GM21786 (cell line): ENCODE measurements around the gene VPS36.
A peak's percentile ranks its signal among the peaks of the same experiment; 100 is the strongest.
"Not testable (repeated sequence)": the region's sequence is repeated elsewhere in the genome, so short reads cannot be mapped to it uniquely, and the experiment has no call there.

Experiments used
- ATAC-seq: cut with Tn5 transposase; IDR thresholded peaks from one replicate; pipeline ENCODE4 v1.9.1; 2021; ENCODE audit not compliant: unreplicated experiment

Gene VPS36, protein sequence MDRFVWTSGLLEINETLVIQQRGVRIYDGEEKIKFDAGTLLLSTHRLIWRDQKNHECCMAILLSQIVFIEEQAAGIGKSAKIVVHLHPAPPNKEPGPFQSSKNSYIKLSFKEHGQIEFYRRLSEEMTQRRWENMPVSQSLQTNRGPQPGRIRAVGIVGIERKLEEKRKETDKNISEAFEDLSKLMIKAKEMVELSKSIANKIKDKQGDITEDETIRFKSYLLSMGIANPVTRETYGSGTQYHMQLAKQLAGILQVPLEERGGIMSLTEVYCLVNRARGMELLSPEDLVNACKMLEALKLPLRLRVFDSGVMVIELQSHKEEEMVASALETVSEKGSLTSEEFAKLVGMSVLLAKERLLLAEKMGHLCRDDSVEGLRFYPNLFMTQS

GRCh38 chr13:52450012-52450792 is at the start of gene VPS36:
VPS36 (minus strand) TSS chr13:52450634; CDS start chr13:52450594, 40 bp downstream.
- ATAC-seq: peak; percentile 59

DNA sequence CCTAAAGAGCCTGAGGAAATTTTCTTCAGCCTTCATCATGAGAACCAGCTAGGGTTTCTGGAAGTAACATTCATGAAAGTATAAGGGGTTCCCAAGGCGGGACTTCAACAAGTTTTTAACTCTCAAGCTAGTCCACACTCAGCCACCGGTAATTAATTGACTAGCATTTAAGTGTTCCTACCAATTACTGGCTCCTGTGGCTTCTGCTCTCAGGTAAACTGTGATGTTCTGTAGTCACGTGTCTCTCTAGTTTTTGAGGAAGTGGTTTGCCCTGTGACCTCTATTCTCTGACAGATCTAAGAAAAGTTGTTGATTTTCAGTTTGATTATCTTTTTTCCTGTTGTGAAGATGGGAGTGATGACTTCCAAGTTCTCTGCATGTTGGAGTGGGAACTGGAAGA is 47.5 kb upstream of the VPS36 start:
- peak; percentile 89 for ATAC-seq

GRCh38 chr13:52494241-52494640 is 43.8 kb upstream of the VPS36 start:
- not testable (repeated sequence) for ATAC-seq

- ATAC-seq: not testable (repeated sequence)
These were observed 40.6 kb upstream of the VPS36 start for GRCh38 chr13:52491015-52491414.

GRCh38 chr13:52488763-52489162 is 38.3 kb upstream of the VPS36 start:
- ATAC-seq: not testable (repeated sequence)

- ATAC-seq: not testable (repeated sequence)
These were observed 36.6 kb upstream of the VPS36 start for GRCh38 chr13:52487078-52487477.

DNA sequence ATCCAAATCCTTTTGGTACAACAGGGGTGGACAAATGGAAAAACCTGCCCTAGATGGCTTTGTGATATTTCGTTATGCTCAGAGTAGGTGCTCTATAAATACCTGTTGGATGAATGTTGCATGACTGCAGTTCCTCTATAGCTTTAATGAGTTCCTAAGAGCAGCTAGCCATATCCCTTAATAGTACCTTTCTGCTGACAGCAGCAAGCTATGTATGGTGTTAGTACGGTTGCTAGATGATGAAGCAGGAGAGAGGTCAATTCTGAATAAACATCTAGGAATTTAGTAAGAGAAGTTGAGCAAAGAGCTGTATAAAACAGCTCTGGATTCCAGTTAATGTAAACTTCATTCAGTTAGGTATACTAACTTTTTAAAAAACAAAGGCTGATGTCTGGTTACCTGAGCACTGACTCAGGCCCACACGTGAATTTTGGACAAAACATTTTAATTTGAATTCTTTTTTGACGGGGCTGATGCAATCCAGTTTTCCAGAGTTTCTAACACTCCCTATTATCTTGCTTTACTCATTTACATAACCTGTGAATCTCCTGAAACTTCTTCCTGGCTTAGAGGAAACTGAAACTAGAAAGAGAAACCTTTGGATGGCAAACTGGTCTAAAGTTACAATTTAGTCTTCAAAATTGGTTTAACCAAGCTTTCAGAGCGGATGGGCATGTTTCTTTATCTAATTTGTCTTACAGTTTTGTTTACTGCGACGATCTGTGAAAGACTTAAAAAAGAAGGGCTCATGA is 30.4 kb upstream of the VPS36 start:
- not testable (repeated sequence) for ATAC-seq

GRCh38 chr13:52468487-52468886 is 18.1 kb upstream of the VPS36 start:
- ATAC-seq: not testable (repeated sequence)

GRCh38 chr13:52463526-52463925 is 13.1 kb upstream of the VPS36 start:
- no peak for ATAC-seq

GRCh38 chr13:52461265-52461664 is 10.8 kb upstream of the VPS36 start:
- ATAC-seq: no peak

DNA sequence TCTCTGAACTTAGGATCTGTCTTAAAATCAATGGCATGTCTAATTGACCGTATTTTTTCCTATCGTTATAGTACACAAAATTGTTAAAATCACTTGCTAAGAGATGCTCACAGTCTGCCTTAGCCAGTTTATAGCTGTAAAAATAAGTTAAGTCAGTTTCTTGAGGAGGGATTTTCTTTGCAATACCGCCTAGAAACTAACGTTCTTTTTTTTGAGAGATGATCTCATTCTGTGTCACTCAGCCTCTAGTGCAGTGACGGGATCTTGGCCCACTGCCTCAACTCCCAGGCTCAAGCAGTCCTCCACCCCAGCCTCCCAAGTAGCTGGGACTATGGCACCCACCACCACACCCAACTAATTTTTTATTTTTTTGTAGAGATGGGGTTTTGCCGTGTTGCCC is 9.2 kb upstream of the VPS36 start:
- no peak for ATAC-seq

DNA sequence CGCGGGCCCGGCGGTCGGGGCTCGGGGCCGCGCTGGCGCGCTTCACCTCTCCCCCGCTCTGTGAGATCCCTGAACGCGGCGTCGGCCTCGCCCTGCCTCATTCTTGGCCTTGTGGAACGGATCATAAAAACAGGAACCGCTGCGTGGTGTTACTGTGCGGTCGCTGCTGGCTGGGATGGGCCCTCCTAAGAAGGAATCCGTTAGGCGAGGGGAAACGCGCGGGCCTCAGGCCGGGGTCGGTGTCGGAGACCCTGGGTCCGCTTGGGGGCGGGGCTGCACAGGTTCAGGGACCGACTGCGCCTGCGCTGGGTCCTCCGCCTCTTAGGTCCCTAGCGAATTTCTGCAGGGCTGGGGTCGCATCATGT is 5.2 kb upstream of the VPS36 start:
- ATAC-seq: peak; percentile 34

- peak; percentile 76 for ATAC-seq
These were observed 4.6 kb upstream of the VPS36 start, which contains the start of gene CKAP2 for GRCh38 chr13:52454820-52455676. CKAP2 (plus strand) TSS chr13:52455478; CDS start chr13:52455557, 79 bp downstream.

DNA sequence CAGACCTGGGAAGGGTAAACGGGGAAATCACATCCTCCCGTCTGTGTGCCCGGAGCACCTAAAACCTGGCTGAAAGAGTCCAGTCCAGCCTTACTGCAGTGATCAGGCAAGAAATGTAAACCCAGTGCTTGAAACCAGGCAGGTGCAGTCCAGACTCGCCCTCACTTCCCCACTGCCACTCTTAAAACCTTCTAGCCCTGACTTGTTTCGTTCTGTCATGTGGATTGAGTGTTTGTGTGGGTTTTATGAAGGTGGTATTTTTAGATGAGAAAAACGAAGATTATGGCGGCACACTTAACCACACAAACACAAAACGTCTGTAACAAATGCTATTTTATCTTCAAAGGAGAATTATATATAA is 4.0 kb upstream of the VPS36 start:
- peak; percentile 24 for ATAC-seq

DNA sequence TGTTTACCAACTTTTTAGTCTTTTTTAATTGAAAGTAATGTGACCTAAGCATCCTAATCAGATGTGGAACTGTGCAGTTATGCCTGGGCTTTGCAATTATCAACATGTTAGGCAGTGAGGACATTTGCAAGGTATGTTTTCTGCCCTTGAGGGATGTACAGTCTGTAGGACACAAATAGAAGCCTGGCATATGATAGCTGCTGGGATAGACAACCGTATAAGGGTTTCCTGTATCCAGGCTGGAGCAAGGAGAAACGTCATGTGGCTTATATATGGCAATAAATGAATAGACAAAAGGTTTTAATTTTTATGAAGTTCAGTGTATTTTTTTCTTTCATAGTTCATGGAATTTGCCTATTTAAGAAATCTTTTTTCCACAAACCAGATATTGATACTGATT is 2.0 kb upstream of the VPS36 start:
- ATAC-seq: no peak

GRCh38 chr13:52451135-52451804 is 836 bp upstream of the VPS36 start:
- no peak for ATAC-seq

GRCh38 chr13:52450793-52451116 is 321 bp upstream of the VPS36 start:
- ATAC-seq: no peak

- ATAC-seq: no peak
These were observed 963 bp downstream of the VPS36 start for GRCh38 chr13:52449331-52450011.

DNA sequence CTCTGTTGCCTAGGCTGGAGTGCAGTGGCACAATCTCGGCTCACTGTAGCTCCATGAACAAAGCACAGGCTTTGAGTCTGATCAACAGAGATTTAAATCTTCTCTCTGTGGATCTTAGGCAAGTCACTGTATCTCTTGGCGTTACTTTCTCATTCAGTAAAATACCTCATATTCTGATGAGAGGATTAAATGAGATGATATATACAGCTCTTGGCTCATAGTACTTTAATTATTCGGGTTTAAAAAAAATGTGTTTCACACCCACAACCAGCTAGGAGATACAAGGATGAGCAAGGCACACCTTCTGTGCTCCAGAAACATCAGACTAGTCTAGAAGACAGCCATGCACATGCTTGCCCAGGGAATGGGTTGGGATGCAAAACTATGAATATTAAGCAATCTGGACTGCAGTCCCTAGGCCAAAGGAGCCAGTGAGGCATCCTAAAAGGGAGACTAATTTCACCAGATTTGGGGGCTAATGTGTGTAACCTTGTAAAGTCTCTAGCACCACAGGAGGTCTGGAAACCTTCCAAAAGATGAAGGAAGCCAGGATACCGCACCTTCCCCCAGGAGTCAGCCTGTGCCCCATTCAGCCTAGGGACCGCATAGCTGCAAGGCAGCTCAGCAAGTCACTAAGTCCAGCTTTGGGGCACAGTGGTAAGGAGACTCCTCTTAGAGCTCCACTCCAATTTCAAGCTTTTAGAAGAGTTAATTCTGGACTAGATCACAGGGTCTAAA is 2.5 kb downstream of the VPS36 start:
- no peak for ATAC-seq
